Upper lobe of right lung (tissue), 1 donor: ENCODE measurements around the gene GMCL1. TPM values are rescaled to one million over a fixed set of nuclear protein-coding genes. Genes with fewer than 3 reads are reported as not detected.

Experiments
- ATAC-seq: fragments of 200-7000 bp; cut with Tn5 transposase; one replicate; pipeline ENCODE4 v1.9.1; 2020; ENCODE audit warnings: mild to moderate bottlenecking, moderate library complexity
- DNase-seq: peaks from one replicate; pipeline ENCODE4 v3.0.0-alpha.2; 2020
- H3K27ac ChIP-seq: fragments of 200-600 bp; one replicate; pipeline ENCODE4 v1.8.0; 2022
- H3K27me3 ChIP-seq: fragments of 200-600 bp; one replicate; pipeline ENCODE4 v1.8.0; 2022; ENCODE audit warnings: mild to moderate bottlenecking
- H3K36me3 ChIP-seq: fragments of 200-600 bp; one replicate; pipeline ENCODE4 v1.8.0; 2022
- H3K4me1 ChIP-seq: fragments of 200-600 bp; one replicate; pipeline ENCODE4 v1.8.0; 2022
- H3K4me3 ChIP-seq: fragments of 200-600 bp; one replicate; pipeline ENCODE4 v1.8.0; 2022; ENCODE audit warnings: mild to moderate bottlenecking
- H3K9me3 ChIP-seq: fragments of 200-600 bp; one replicate; pipeline ENCODE4 v1.8.0; 2022
- CTCF ChIP-seq: fragments of 200-600 bp; IDR thresholded peaks from one replicate; pipeline ENCODE4 v1.8.0; 2022; ENCODE audit warnings: antibody characterized with exemption
- intact Hi-C: fragments of 100-400 bp; cut with DNase I; formaldehyde crosslinking; loops from one replicate; pipeline ENCODE4 v1.11.0; 2022
- total RNA-seq: library from RNA; stranded (reverse); fragmentation: NEBNext Ultra II Directional; extraction: Animal tissue kit (Norgen Biotek cat#: 25700); gene quantifications from one replicate; pipeline ENCODE4 v1.2.1, GENCODE V29; 2021
- donor health status: DM: no; HTN: yes; CAD: no; lungs with severe emphysema.

GMCL1 gene
- total RNA-seq, 1 donor from 2014 or later: 11.9 TPM

- peaks cover 82% of the 10 kb centered on the region for H3K36me3 ChIP-seq
- no peak overlapping the region for H3K27ac ChIP-seq
- no peak for TF ChIP-seq CTCF
- DNase-seq (no peak), ATAC-seq (no peak)
- H3K9me3 ChIP-seq: no peaks in the 10 kb centered on the region
- no peaks in the 10 kb centered on the region for H3K4me1 ChIP-seq
- no peak overlapping the region for H3K4me3 ChIP-seq
- H3K27me3 ChIP-seq: no peaks in the 10 kb centered on the region
- intact Hi-C loops: no loop called here
Measured at GRCh38 chr2:69811018-69811417, 18.4 kb upstream of the GMCL1 start.

- ATAC-seq (no peak), DNase-seq (no peak)
- intact Hi-C loops: no loop called here
- H3K9me3 ChIP-seq: no peaks in the 10 kb centered on the region
- TF ChIP-seq CTCF: no peak
- H3K27me3 ChIP-seq: no peaks in the 10 kb centered on the region
- peaks cover 76% of the 10 kb centered on the region for H3K36me3 ChIP-seq
- no peak overlapping the region for H3K27ac ChIP-seq
- H3K4me1 ChIP-seq: no peaks in the 10 kb centered on the region
- no peak overlapping the region for H3K4me3 ChIP-seq
Measured at GRCh38 chr2:69811591-69811990, 17.9 kb upstream of the GMCL1 start.

- Histone ChIP-seq H3K9me3 (no peaks in the 10 kb centered on the region), H3K27me3 (no peaks in the 10 kb centered on the region), H3K36me3 (peaks cover 52% of the 10 kb centered on the region), H3K27ac (no peak overlapping the region), H3K4me1 (no peaks in the 10 kb centered on the region), H3K4me3 (no peak overlapping the region)
- DNase-seq (no peak), ATAC-seq (no peak)
- no peak for TF ChIP-seq CTCF
- intact Hi-C loops: loop anchor here (5.0 kb wide), 1 partner anchor 93 kb away; no protein-coding TSS in a partner anchor
Measured at GRCh38 chr2:69815717-69816116, 13.7 kb upstream of the GMCL1 start.

- DNase-seq: no peak
- intact Hi-C loops: loop anchor here (5.0 kb wide), 1 partner anchor 95 kb away; no protein-coding TSS in a partner anchor
Measured at GRCh38 chr2:69816923-69817542, 12.4 kb upstream of the GMCL1 start.

GRCh38 chr2:69817729-69818501 lies 11.5 kb upstream of the GMCL1 start:
- Histone ChIP-seq H3K4me3 (no peak overlapping the region), H3K27me3 (no peaks in the 10 kb centered on the region), H3K27ac (no peak overlapping the region), H3K36me3 (peaks cover 54% of the 10 kb centered on the region), H3K4me1 (no peaks in the 10 kb centered on the region), H3K9me3 (no peaks in the 10 kb centered on the region)
- no peak for TF ChIP-seq CTCF
- ATAC-seq: no peak
- no peak for DNase-seq
- intact Hi-C loops: loop anchor here (5.0 kb wide), 1 partner anchor 96 kb away; no protein-coding TSS in a partner anchor

More at GRCh38 chr2:69816923-69817542, 12.4 kb upstream of the GMCL1 start:
- Histone ChIP-seq H3K4me1 (no peaks in the 10 kb centered on the region), H3K36me3 (peaks cover 52% of the 10 kb centered on the region), H3K27me3 (no peaks in the 10 kb centered on the region), H3K4me3 (no peak overlapping the region), H3K9me3 (no peaks in the 10 kb centered on the region), H3K27ac (no peak overlapping the region)
- peak; percentile 91 for TF ChIP-seq CTCF
- peak; percentile 93 for ATAC-seq
